Stomach (tissue), 4 donors: ENCODE results near the gene ACAT2.

Experiments
- CTCF ChIP-seq, 7 experiments: fragments of 450-650 bp in 4 of 7; fragments of 200-600 bp in 3 of 7; sonication (generic) in 3 of 7; IDR thresholded peaks; one replicate each; pipeline ENCODE4 v1.5.1; 2016 to 2019; ENCODE audit warnings: antibody characterized with exemption in 7 of 7, control low read depth in 2 of 7, mild to moderate bottlenecking in 1 of 7
- POLR2A ChIP-seq, 4 donors: fragments of 450-650 bp; IDR thresholded peaks; one replicate each; pipeline ENCODE4 v1.6.1; 2016; ENCODE audit warnings: antibody characterized with exemption in 4 of 4, control low read depth in 2 of 4, mild to moderate bottlenecking in 1 of 4, moderate library complexity in 1 of 4

- TF ChIP-seq CTCF (IDR thresholded peaks at IDR 0.05) = no peak
- TF ChIP-seq POLR2A (IDR thresholded peaks at IDR 0.05) = no peak
These were observed 43.2 kb upstream of the ACAT2 start for GRCh38 chr6:159718634-159719033.
